SU-DHL-6 (cell line): ENCODE measurements around the gene SVIL.

Experiments
- EZH2phosphoT487 ChIP-seq: fragments of 200-600 bp; sonication (generic), shearing (Covaris generic); conservative IDR thresholded peaks from 2 replicates; pipeline ENCODE4 v1.6.1; 2018; ENCODE audit warnings: mild to moderate bottlenecking, antibody characterized with exemption, low read length, moderate library complexity, mixed read lengths
- TF ChIP-seq, protein P1 (sequence below): fragments of 200-600 bp; sonication (generic); IDR thresholded peaks from one replicate; pipeline ENCODE4 v1.5.1; 2017; ENCODE audit warnings: antibody characterized with exemption, mild to moderate bottlenecking, low read length, moderate library complexity; ENCODE audit not compliant: insufficient read depth, poor library complexity, severe bottlenecking

GRCh38 chr10:29555746-29556481 lies 78.9 kb downstream of the SVIL start:
- TF ChIP-seq EZH2phosphoT487, result no peak
- TF ChIP-seq, protein P1, sequence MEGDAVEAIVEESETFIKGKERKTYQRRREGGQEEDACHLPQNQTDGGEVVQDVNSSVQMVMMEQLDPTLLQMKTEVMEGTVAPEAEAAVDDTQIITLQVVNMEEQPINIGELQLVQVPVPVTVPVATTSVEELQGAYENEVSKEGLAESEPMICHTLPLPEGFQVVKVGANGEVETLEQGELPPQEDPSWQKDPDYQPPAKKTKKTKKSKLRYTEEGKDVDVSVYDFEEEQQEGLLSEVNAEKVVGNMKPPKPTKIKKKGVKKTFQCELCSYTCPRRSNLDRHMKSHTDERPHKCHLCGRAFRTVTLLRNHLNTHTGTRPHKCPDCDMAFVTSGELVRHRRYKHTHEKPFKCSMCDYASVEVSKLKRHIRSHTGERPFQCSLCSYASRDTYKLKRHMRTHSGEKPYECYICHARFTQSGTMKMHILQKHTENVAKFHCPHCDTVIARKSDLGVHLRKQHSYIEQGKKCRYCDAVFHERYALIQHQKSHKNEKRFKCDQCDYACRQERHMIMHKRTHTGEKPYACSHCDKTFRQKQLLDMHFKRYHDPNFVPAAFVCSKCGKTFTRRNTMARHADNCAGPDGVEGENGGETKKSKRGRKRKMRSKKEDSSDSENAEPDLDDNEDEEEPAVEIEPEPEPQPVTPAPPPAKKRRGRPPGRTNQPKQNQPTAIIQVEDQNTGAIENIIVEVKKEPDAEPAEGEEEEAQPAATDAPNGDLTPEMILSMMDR, result no peak
